Measurements from ENCODE around the gene GARIN5A.

DNA sequence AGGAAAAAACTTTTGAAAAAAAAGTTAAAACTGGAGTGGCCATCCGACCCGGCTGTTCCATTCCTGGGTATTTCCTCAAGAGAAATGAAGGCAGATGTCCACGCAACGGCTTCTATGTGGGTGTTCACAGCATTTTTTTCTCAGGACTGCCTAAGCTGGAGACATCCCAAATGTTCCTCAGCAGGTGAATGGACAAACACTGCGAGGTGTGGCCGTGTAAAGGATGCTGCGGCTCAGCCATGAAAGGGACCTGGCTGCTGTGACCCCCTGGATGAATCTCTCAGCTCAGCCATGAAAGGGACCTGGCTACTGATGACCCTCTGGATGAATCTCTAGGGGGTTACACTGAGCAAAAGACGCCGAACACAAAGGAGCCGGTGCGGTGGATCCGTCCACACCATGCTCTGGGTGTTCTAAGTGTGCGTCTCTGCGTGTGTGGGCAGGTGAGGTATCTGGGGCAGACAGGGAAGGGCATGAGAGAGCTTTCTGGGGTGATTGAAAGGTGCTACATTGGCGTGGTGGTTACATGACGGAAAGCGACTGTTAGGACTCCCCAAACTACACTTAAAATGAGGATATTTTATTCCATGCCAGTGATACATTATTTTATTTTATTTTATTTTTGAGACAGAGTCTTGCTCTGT lies 44.3 kb upstream of the GARIN5A start:
- TF ChIP-seq, protein P1, sequence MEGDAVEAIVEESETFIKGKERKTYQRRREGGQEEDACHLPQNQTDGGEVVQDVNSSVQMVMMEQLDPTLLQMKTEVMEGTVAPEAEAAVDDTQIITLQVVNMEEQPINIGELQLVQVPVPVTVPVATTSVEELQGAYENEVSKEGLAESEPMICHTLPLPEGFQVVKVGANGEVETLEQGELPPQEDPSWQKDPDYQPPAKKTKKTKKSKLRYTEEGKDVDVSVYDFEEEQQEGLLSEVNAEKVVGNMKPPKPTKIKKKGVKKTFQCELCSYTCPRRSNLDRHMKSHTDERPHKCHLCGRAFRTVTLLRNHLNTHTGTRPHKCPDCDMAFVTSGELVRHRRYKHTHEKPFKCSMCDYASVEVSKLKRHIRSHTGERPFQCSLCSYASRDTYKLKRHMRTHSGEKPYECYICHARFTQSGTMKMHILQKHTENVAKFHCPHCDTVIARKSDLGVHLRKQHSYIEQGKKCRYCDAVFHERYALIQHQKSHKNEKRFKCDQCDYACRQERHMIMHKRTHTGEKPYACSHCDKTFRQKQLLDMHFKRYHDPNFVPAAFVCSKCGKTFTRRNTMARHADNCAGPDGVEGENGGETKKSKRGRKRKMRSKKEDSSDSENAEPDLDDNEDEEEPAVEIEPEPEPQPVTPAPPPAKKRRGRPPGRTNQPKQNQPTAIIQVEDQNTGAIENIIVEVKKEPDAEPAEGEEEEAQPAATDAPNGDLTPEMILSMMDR (IDR thresholded peaks at IDR 0.05): no peak
- TF ChIP-seq POLR2A (IDR thresholded peaks at IDR 0.05): no peak
